DOHH2 (cell line): ENCODE results near the gene TOB2.

ENCODE experiments used
- EZH2phosphoT487 ChIP-seq: fragments of 200-600 bp; sonication (generic); IDR thresholded peaks from 2 replicates; pipeline ENCODE4 v1.6.1; 2017; ENCODE audit warnings: borderline replicate concordance, mild to moderate bottlenecking, antibody characterized with exemption, low read length, moderate library complexity, mixed read lengths
- TF ChIP-seq, protein P1 (sequence below): fragments of 200-600 bp; sonication (generic); IDR thresholded peaks from one replicate; pipeline ENCODE4 v1.5.1; 2014; ENCODE audit warnings: antibody characterized with exemption, mild to moderate bottlenecking, low read depth, low read length; ENCODE audit not compliant: poor library complexity, severe bottlenecking

DNA sequence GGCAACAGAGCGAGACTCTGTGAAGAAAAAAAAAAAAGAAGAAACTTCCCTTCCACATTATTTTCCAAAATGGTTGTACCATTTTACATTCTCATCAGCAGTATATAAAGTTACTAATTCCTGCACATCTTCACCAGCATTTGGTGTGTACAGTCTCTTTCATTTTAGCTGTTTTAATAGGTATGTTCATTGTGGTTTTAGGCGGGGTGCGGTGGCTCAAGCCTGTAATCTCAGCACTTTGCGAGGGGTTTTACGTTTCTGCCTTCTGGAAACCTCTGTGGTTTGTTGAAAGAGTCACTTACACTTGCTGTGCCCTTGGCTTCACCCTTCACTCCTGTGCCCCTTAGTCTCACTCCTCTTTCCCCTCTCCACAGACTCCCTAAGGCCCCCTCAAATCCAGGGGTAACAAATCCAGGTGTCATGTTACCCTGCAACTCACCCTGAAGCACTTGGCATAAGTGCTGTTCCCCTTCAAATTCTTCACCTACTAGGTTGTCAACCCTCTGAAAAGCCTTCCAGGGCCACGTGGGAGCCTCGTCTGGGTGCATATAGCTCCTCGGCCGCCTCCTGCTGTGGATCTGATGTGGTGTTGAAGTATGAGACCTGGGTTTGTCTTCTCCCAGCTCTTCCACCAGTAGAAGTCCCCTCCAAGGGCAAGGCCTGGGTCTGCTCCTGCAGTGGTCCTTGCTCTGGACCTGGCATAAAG lies 20.8 kb downstream of the TOB2 start:
- TF ChIP-seq, protein P1, sequence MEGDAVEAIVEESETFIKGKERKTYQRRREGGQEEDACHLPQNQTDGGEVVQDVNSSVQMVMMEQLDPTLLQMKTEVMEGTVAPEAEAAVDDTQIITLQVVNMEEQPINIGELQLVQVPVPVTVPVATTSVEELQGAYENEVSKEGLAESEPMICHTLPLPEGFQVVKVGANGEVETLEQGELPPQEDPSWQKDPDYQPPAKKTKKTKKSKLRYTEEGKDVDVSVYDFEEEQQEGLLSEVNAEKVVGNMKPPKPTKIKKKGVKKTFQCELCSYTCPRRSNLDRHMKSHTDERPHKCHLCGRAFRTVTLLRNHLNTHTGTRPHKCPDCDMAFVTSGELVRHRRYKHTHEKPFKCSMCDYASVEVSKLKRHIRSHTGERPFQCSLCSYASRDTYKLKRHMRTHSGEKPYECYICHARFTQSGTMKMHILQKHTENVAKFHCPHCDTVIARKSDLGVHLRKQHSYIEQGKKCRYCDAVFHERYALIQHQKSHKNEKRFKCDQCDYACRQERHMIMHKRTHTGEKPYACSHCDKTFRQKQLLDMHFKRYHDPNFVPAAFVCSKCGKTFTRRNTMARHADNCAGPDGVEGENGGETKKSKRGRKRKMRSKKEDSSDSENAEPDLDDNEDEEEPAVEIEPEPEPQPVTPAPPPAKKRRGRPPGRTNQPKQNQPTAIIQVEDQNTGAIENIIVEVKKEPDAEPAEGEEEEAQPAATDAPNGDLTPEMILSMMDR, result no peak
- no peak for TF ChIP-seq EZH2phosphoT487
